ENCODE measurements around the gene MST1R.

Gene MST1R

GRCh38 chr3:49839193-49839809, 64.4 kb downstream of the MST1R start:
- DNase-seq (ENCODE audit: low read depth in 2 of 2): peak; percentile 42 to 64
